A549 (cell line): ENCODE results near the gene LGI1. TPM values are rescaled to one million over a fixed set of nuclear protein-coding genes. Genes with fewer than 3 reads are reported as not detected.

Source experiments
- ATAC-seq, 2 experiments: fragments of 200-7000 bp in 1 of 2; fragments of >200 bp in 1 of 2; cut with Nextera tagmentation in 1 of 2; cut with Tn5 transposase in 1 of 2; 3 replicates each; pipeline versions ENCODE4 v1.8.0 to v1.9.1; 2018 to 2020; ENCODE audit warnings: mild to moderate bottlenecking in 1 of 2, moderate library complexity in 1 of 2
- CTCF ChIA-PET: fragments of 300-600 bp; sonication (Branson Sonifier 250); formaldehyde crosslinking; extraction: SDS; loops from one replicate; lab custom pipeline; 2021; ENCODE audit warnings: antibody characterized with exemption, inconsistent platforms; lab: Yijun Ruan, JAX
- POLR2A ChIA-PET: fragments of 350-600 bp; formaldehyde crosslinking; extraction: SDS; loops from one replicate; lab custom pipeline; 2021; ENCODE audit warnings: antibody characterized with exemption, inconsistent platforms; lab: Yijun Ruan, JAX
- DNase-seq, 2 experiments: peaks; one replicate each; pipeline versions ENCODE4 v3.0.0 to v3.0.0-alpha.2; 2011 to 2016; ENCODE audit warnings: low read depth in 1 of 2, low spot score in 1 of 2
- FAIRE-seq: peaks from 2 replicates; lab custom pipeline; 2011; peaks lifted over from hg19 to GRCh38; lab: Jason Lieb, UNC
- H3K27ac ChIP-seq, 2 experiments: fragments of >200 bp; sonication (Bioruptor Twin); formaldehyde crosslinking; 3 replicates each; pipeline ENCODE4 v1.5.1; 2016 to 2017
- H3K4me1 ChIP-seq: fragments of >200 bp; sonication (Bioruptor Twin); formaldehyde crosslinking; 3 replicates; pipeline ENCODE4 v1.6.1; 2016
- H3K4me2 ChIP-seq: fragments of >200 bp; sonication (Bioruptor Twin); formaldehyde crosslinking; 3 replicates; pipeline ENCODE4 v1.6.1; 2016
- H3K4me3 ChIP-seq: fragments of >200 bp; sonication (Bioruptor Twin); formaldehyde crosslinking; 3 replicates; pipeline ENCODE4 v1.5.1; 2016
- H3K9me3 ChIP-seq: fragments of >200 bp; sonication (Bioruptor Twin); formaldehyde crosslinking; 3 replicates; pipeline ENCODE4 v1.6.1; 2016
- BCL3 ChIP-seq: fragments of >200 bp; sonication (Bioruptor Twin); formaldehyde crosslinking; IDR thresholded peaks from 3 replicates; pipeline ENCODE4 v1.6.1; 2016
- BHLHE40 ChIP-seq: IDR thresholded peaks from 2 replicates; pipeline ENCODE4 v1.6.1; 2012; ENCODE audit warnings: low read depth, low read length, inconsistent platforms
- E2F6 ChIP-seq: IDR thresholded peaks from 2 replicates; pipeline ENCODE4 v1.6.1; 2012; ENCODE audit warnings: low read depth, borderline replicate concordance
- EHF ChIP-seq: fragments of 250-450 bp; sonication (Bioruptor Pico); IDR thresholded peaks from 2 replicates; pipeline ENCODE4 v1.5.0; 2020; ENCODE audit warnings: mild to moderate bottlenecking
- ELK1 ChIP-seq: fragments of 150-350 bp; IDR thresholded peaks from 2 replicates; pipeline ENCODE4 v1.6.1; 2014; ENCODE audit warnings: low read depth, mild to moderate bottlenecking, low read length
- EP300 ChIP-seq, 2 experiments: fragments of >200 bp; sonication (Bioruptor Twin); formaldehyde crosslinking; IDR thresholded peaks; 2 replicates in 1 of 2; 3 replicates in 1 of 2; pipeline ENCODE4 v1.6.1; 2016 to 2017
- FOSB ChIP-seq: fragments of 250-450 bp; sonication (Bioruptor Pico); IDR thresholded peaks from 2 replicates; pipeline ENCODE4 v1.5.0; 2020; ENCODE audit warnings: mild to moderate bottlenecking, moderate library complexity
- FOXS1 ChIP-seq: fragments of 250-450 bp; sonication (Bioruptor Pico); IDR thresholded peaks from 2 replicates; pipeline ENCODE4 v1.5.0; 2020; ENCODE audit warnings: mild to moderate bottlenecking, moderate library complexity
- GATA3 ChIP-seq: IDR thresholded peaks from 2 replicates; pipeline ENCODE4 v1.6.1; 2012; ENCODE audit warnings: borderline replicate concordance
- HDAC2 ChIP-seq: fragments of 200-600 bp; sonication (generic); IDR thresholded peaks from 2 replicates; pipeline ENCODE4 v1.6.1; 2016
- HES2 ChIP-seq: fragments of >200 bp; sonication (Bioruptor Twin); formaldehyde crosslinking; IDR thresholded peaks from 2 replicates; pipeline ENCODE4 v1.6.1; 2016
- HMGXB4 ChIP-seq: fragments of 250-450 bp; sonication (Bioruptor Pico); IDR thresholded peaks from 2 replicates; pipeline ENCODE4 v1.5.0; 2021; ENCODE audit warnings: mild to moderate bottlenecking, moderate library complexity, borderline replicate concordance
- HOXA7 ChIP-seq: fragments of 250-450 bp; sonication (Bioruptor Pico); IDR thresholded peaks from 2 replicates; pipeline ENCODE4 v1.5.0; 2020; ENCODE audit warnings: mild to moderate bottlenecking, moderate library complexity
- JUN ChIP-seq, 2 experiments: fragments of >200 bp; sonication (Bioruptor Twin); formaldehyde crosslinking; IDR thresholded peaks; 2 replicates in 1 of 2; 3 replicates in 1 of 2; pipeline ENCODE4 v1.6.1; 2016 to 2017
- KDM5A ChIP-seq: fragments of 200-600 bp; sonication (generic); IDR thresholded peaks from 2 replicates; pipeline ENCODE4 v1.6.1; 2016; ENCODE audit warnings: antibody characterized with exemption, mild to moderate bottlenecking
- MAFK ChIP-seq: fragments of 450-650 bp; IDR thresholded peaks from 2 replicates; pipeline ENCODE4 v1.6.1; 2014; ENCODE audit not compliant: partially characterized antibody
- NR3C1 ChIP-seq: fragments of >200 bp; sonication (Bioruptor Twin); formaldehyde crosslinking; IDR thresholded peaks from 3 replicates; pipeline ENCODE4 v1.6.1; 2017
- PBX3 ChIP-seq: IDR thresholded peaks from 2 replicates; pipeline ENCODE4 v1.6.1; 2012
- PHF8 ChIP-seq: fragments of 200-600 bp; sonication (generic); IDR thresholded peaks from 2 replicates; pipeline ENCODE4 v1.6.1; 2016; ENCODE audit warnings: low read depth, mild to moderate bottlenecking, antibody characterized with exemption, moderate library complexity, borderline replicate concordance
- POLR2AphosphoS2 ChIP-seq: conservative IDR thresholded peaks from 2 replicates; pipeline ENCODE4 v1.6.1; 2012; ENCODE audit warnings: low read length, improper control_type of control experiment, inconsistent platforms
- RARB ChIP-seq: fragments of 250-450 bp; sonication (Bioruptor Pico); IDR thresholded peaks from 2 replicates; pipeline ENCODE4 v1.8.0; 2021; ENCODE audit warnings: mild to moderate bottlenecking, moderate library complexity
- RFX5 ChIP-seq: fragments of 450-650 bp; IDR thresholded peaks from 2 replicates; pipeline ENCODE4 v1.7.1; 2014; ENCODE audit warnings: antibody characterized with exemption, mild to moderate bottlenecking, moderate library complexity
- RNF2 ChIP-seq: fragments of 200-600 bp; sonication (generic); IDR thresholded peaks from 2 replicates; pipeline ENCODE4 v1.6.1; 2016; ENCODE audit warnings: low read depth, mild to moderate bottlenecking, antibody characterized with exemption, moderate library complexity, borderline replicate concordance
- ZNF302 ChIP-seq: fragments of 250-450 bp; sonication (Bioruptor Pico); IDR thresholded peaks from 2 replicates; pipeline ENCODE4 v1.9.0; 2021; ENCODE audit warnings: inconsistent platforms, mild to moderate bottlenecking, moderate library complexity
- WGBS: methylation state at CpG from one replicate; pipeline ENCODE4 v1.1.6; 2017; ENCODE audit errors: missing lambda C conversion rate; 5-methylcytosine and 5-hydroxymethylcytosine counted together
- polyA plus RNA-seq, 4 experiments: library from polyadenylated mRNA; depleted of rRNA in 3 of 4; stranded (reverse); fragments of >200 nt; fragmentation: RNase III in 1 of 4; extraction: RNeasy Plus Mini Kit Qiagen cat#74134 plus additional on column Dnase treatment in 1 of 4; gene quantifications; 2 replicates in 3 of 4; 3 replicates in 1 of 4; pipeline ENCODE4 v1.2.3, GENCODE V29; 2011 to 2017

LGI1 gene
- polyA plus RNA-seq, 2 of the 4 experiments (the other 2 are of a cell fraction): not detected

- FAIRE-seq (no peak), DNase-seq (no peak), ATAC-seq (no peak)
- no peak overlapping the region for H3K4me2 ChIP-seq
- ChIA-PET CTCF (interaction anchor here (0.8 to 1.8 kb wide), 5 partner anchors 11 to 626 kb away, joined by 3 to 7 read pairs (median 4); no protein-coding TSS in a partner anchor), POLR2A (no interaction called here)
- 49% methylated on average over 5 of the region's 5 CpGs for WGBS
- no peak overlapping the region for H3K4me3 ChIP-seq
- peaks cover 8% of the 10 kb centered on the region for H3K4me1 ChIP-seq
- no peak overlapping the region for H3K27ac ChIP-seq
- TF ChIP-seq RNF2: no peak
- no peak for TF ChIP-seq EP300 (IDR thresholded peaks at IDR 0.05)
- TF ChIP-seq MAFK: no peak
- no peak for TF ChIP-seq JUN (IDR thresholded peaks at IDR 0.05)
- no peak for TF ChIP-seq BHLHE40
- no peak for TF ChIP-seq RFX5
- TF ChIP-seq EHF (CRISPR knock-in tag): no peak
- peaks cover 6% of the 10 kb centered on the region; the same call in 1 of the 3 replicates for H3K9me3 ChIP-seq
These were observed 60.4 kb downstream of the LGI1 start for GRCh38 chr10:93818086-93818485.

GRCh38 chr10:93819520-93819919 is 61.8 kb downstream of the LGI1 start:
- no peak overlapping the region for H3K4me3 ChIP-seq
- no peak for TF ChIP-seq BCL3
- no peak for TF ChIP-seq POLR2AphosphoS2
- TF ChIP-seq KDM5A: no peak
- TF ChIP-seq HDAC2: no peak
- no peak for TF ChIP-seq RFX5
- TF ChIP-seq E2F6: no peak
- no peak for TF ChIP-seq PBX3
- no peak for TF ChIP-seq NR3C1
- TF ChIP-seq ZNF302 (CRISPR knock-in tag): no peak
- TF ChIP-seq HOXA7 (CRISPR knock-in tag): no peak
- no peak for TF ChIP-seq HES2
- no peak for TF ChIP-seq RARB (CRISPR knock-in tag)
- no peak for TF ChIP-seq JUN (IDR thresholded peaks at IDR 0.05)
- TF ChIP-seq BHLHE40: no peak

GRCh38 chr10:93820434-93820833 is 62.7 kb downstream of the LGI1 start:
- no peak for ATAC-seq
- FAIRE-seq: no peak
- Histone ChIP-seq H3K4me1 (peaks cover 5% of the 10 kb centered on the region), H3K27ac (no peak overlapping the region), H3K9me3 (peaks cover 6% of the 10 kb centered on the region; the same call in 1 of the 3 replicates), H3K4me2 (no peak overlapping the region), H3K4me3 (no peak overlapping the region)
- TF ChIP-seq ELK1 (no peak), PHF8 (no peak), E2F6 (no peak), KDM5A (no peak), GATA3 (no peak), RFX5 (no peak), FOXS1 (CRISPR knock-in tag) (no peak), RARB (CRISPR knock-in tag) (no peak), FOSB (CRISPR knock-in tag) (no peak), HMGXB4 (CRISPR knock-in tag) (no peak)
- ChIA-PET CTCF (interaction anchor here (1.2 to 2.0 kb wide), 5 partner anchors 15 to 500 kb away, joined by 3 to 8 read pairs (median 4); no protein-coding TSS in a partner anchor), POLR2A (no interaction called here)
- no peak for DNase-seq
- WGBS: 23% methylated on average over 3 of the region's 3 CpGs

More at GRCh38 chr10:93819520-93819919, 61.8 kb downstream of the LGI1 start:
- H3K4me1 ChIP-seq: peaks cover 8% of the 10 kb centered on the region
- no peak for DNase-seq
- H3K4me2 ChIP-seq: no peak overlapping the region
- 27% methylated on average over 4 of the region's 4 CpGs for WGBS
- H3K9me3 ChIP-seq: peaks cover 6% of the 10 kb centered on the region; the same call in 1 of the 3 replicates
- POLR2A ChIA-PET: no interaction called here
- CTCF ChIA-PET: interaction anchor here (1.2 to 1.8 kb wide), 3 partner anchors 26 to 74 kb away, joined by 3 to 7 read pairs (median 4); no protein-coding TSS in a partner anchor
- no peak overlapping the region for H3K27ac ChIP-seq
- FAIRE-seq: no peak
- no peak for ATAC-seq
